GM12873 (cell line): ENCODE measurements around the gene CD79A.

Source experiments
- TF ChIP-seq, protein P1 (sequence below): IDR thresholded peaks from 2 replicates; pipeline ENCODE4 v1.5.1; 2012; ENCODE audit warnings: low read depth, mild to moderate bottlenecking, moderate library complexity, low read length, control low read depth; ENCODE audit not compliant: insufficient read depth; ENCODE audit errors: missing control alignments

The CD79A gene

DNA sequence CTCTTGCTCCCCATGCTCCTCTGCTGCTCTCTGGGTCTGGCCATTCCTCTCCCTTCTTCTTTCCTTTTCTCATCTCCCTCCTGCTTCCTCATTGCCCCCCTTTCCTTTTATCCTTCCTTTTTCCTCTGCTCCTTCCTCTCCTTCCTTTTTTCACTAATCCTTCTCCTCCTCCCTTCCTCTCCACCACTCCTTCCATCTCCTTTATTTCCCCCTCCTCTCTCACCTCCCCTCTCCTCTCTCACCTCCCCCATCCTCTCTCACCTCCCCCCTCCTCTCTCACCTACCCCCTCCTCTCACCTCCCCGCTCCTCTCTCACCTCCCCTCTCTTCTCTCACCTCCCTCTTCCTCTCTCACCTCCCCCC is 19.5 kb downstream of the CD79A start:
- TF ChIP-seq, protein P1, sequence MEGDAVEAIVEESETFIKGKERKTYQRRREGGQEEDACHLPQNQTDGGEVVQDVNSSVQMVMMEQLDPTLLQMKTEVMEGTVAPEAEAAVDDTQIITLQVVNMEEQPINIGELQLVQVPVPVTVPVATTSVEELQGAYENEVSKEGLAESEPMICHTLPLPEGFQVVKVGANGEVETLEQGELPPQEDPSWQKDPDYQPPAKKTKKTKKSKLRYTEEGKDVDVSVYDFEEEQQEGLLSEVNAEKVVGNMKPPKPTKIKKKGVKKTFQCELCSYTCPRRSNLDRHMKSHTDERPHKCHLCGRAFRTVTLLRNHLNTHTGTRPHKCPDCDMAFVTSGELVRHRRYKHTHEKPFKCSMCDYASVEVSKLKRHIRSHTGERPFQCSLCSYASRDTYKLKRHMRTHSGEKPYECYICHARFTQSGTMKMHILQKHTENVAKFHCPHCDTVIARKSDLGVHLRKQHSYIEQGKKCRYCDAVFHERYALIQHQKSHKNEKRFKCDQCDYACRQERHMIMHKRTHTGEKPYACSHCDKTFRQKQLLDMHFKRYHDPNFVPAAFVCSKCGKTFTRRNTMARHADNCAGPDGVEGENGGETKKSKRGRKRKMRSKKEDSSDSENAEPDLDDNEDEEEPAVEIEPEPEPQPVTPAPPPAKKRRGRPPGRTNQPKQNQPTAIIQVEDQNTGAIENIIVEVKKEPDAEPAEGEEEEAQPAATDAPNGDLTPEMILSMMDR = no peak

DNA sequence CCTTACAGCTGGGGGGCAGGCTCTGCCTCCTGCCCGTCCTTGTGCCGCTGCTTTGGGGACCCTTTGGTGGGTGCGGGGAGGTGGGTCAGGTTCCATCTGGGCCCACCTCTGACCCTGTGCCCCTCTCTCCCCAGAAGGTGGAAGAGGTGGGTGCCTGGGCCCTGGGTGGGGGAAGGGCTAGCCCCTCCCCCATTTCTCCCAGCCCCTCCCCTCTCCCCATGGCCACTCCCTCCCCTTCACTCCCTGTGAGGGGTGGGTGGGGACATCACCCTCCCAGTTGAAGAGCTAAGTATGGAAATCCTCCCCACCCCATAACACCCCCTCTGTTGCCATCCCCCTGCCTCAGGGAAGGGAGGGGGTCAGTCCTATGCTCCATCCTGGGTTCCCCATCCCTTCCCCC is 20.1 kb downstream of the CD79A start:
- TF ChIP-seq, protein P1 = no peak

DNA sequence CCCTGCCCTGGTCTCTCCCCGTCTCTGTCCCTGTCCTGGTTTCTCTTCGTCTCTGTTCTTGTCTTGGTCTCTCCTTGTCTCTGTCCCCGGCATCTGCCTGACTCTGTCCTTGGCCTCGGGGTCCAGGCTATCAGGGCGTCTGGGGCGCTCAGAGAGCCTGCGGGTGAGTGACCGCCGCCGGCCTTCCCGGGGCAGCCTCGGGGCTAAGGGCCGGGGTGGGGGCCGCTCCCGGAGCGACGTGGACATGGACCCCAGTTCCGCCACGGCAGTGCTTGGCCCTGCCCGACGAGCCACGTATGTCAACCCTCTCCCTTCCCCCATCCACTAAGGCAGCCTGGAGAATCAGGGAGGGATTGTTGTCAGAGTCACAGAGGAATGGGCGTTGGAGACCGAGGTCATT is 20.7 kb downstream of the CD79A start:
- TF ChIP-seq, protein P1 = no peak

DNA sequence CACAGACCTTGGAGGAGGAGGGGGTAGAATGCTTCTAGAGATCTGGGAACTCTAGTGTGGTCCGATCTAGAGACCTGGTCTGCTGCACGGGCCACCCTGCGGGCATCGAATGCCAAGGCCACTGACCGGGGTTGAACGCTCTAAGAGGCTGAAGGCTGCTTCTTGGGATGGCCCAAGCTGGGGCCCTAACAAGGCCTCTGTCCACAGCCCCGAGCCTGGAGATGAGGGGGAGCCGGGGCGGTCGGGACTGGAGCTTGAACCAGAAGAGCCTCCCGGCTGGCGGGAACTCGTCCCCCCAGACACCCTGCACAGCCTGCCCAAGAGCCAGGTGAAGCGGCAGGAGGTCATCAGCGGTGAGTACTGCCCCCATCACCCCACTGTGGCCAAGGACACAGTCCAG is 21.2 kb downstream of the CD79A start:
- TF ChIP-seq, protein P1 = no peak

DNA sequence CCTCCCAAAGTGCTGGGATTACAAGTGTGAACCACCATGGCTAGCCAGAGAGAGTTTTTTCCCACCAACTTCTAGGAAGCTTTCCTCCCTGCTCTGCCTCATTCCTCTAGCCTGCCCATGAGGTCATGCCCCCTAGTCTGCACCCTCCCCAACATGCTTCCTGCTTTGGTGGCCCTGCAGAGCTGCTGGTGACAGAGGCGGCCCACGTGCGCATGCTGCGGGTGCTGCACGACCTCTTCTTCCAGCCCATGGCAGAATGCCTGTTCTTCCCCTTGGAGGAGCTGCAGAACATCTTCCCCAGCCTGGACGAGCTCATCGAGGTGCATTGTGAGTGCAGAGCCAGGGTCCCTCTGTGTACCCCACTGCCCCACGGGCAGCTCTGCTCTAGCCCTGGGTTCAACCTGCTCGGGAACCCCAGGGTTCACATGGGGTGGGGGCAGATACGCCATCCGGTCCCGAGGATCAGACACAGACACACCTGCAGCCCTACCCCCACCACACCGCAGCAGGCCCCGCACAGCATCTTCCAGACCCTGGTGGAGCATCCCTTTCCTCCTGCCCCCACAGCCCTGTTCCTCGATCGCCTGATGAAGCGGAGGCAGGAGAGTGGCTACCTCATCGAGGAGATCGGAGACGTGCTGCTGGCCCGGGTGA is 24.8 kb downstream of the CD79A start:
- TF ChIP-seq, protein P1 = no peak

DNA sequence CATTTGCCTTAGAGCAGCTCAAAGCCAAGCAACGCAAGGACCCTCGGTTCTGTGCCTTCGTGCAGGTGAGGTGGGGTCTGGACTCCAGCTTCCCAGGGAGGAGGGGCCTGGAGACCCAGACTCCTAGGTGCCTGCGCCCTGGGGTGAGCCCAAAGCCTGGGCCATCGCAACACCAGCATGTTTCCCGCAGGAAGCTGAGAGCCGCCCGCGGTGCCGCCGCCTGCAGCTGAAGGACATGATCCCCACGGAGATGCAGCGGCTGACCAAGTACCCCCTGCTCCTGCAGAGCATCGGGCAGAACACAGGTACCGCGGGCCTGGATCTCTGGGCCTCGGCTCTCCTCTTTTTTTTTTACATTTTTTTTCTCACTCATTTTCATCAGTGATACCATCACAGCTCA is 25.5 kb downstream of the CD79A start:
- TF ChIP-seq, protein P1 = no peak

DNA sequence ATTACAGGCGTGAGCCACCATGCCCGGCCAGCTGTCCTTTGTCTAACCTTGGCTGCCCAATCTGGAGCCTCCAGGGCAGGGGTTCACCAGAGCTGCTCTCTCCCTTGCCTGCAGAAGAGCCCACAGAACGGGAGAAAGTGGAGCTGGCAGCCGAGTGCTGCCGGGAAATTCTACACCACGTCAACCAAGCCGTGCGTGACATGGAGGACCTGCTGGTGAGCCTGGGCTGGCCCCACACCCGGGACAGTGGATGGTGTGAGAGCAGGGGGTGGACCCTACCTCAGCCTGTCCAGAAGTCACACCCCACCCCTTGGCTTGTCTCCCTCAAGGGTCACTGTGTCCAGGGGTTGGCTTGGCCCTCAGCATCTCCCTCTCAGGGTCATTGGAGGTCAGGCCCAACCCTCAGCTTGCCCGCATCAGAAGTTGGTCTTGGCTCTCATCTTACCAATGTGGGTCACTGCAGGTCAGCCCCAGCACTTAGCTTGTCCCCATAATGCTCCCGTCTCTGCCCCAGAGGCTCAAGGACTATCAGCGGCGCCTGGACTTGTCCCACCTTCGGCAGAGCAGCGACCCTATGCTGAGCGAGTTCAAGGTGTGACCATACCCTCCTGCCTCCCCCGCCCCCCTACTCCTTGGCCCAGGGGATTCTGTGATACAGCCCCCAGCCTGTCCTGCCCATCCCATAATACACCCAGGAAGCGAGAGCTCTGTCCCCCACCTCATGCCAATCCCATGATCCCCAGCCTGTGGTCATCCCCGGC is 26.3 kb downstream of the CD79A start:
- TF ChIP-seq, protein P1 = no peak
